Fibroblast of the aortic adventitia (primary cell): ENCODE results near the gene ST14. TPM values are rescaled to one million over a fixed set of nuclear protein-coding genes. Genes with fewer than 3 reads are reported as not detected.
"Not testable (repeated sequence)": the region's sequence is repeated elsewhere in the genome, so short reads cannot be mapped to it uniquely, and the experiment has no call there.

ENCODE experiments used
- DNase-seq: peaks from one replicate; pipeline ENCODE4 v3.0.0-alpha.2; 2010; ENCODE audit warnings: low read depth
- H3K4me3 ChIP-seq: 2 replicates; pipeline ENCODE4 v1.5.1; 2011; ENCODE audit warnings: low read depth, mild to moderate bottlenecking, control low read depth, low read length, moderate library complexity
- CTCF ChIP-seq: IDR thresholded peaks from 2 replicates; pipeline ENCODE4 v1.5.1; 2011; ENCODE audit warnings: mild to moderate bottlenecking, low read length, control low read depth, inconsistent platforms; ENCODE audit not compliant: insufficient read depth
- small RNA-seq: library from RNA; depleted of rRNA; stranded (forward); fragments of <200 nt; gene quantifications from one replicate; pipeline ENCODE3, GENCODE V24; 2012
- total RNA-seq: library from RNA; depleted of rRNA; stranded (reverse); fragments of >200 nt; gene quantifications from 2 replicates; pipeline ENCODE4 v1.2.3, GENCODE V29; 2012; ENCODE audit warnings: low replicate concordance

Gene ST14
- total RNA-seq, 1 donor: 0.09 TPM

GRCh38 chr11:130244848-130245247 lies 85.3 kb downstream of the ST14 start:
- no peak overlapping the region for H3K4me3 ChIP-seq
- DNase-seq: no peak
- TF ChIP-seq CTCF: no peak

DNA sequence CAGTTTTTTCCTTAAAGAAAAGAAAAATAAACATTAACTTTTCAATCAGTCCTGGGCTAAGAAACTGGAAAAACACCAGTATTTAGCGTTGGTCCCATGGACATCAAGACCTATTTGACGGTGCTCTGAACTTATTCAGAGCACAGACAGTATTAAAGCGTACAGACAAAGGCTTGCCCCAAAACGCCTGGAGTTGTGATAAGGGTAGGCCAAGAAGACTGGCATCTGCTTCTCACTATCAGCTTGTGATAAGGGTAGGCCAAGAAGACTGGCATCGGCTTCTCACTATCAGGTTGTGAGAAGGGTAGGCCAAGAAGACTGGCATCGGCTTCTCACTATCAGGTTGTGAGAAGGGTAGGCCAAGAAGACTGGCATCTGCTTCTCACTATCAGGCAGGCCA lies 85.8 kb downstream of the ST14 start:
- not testable (repeated sequence) for H3K4me3 ChIP-seq, DNase-seq

GRCh38 chr11:130246270-130246669 lies 86.7 kb downstream of the ST14 start:
- no peak overlapping the region for H3K4me3 ChIP-seq
- DNase-seq: no peak

GRCh38 chr11:130246738-130247137 lies 87.2 kb downstream of the ST14 start:
- H3K4me3 ChIP-seq: no peak overlapping the region
- TF ChIP-seq CTCF: no peak
- peak; percentile 45 for DNase-seq

More at GRCh38 chr11:130246270-130246669, 86.7 kb downstream of the ST14 start:
- TF ChIP-seq CTCF: no peak

DNA sequence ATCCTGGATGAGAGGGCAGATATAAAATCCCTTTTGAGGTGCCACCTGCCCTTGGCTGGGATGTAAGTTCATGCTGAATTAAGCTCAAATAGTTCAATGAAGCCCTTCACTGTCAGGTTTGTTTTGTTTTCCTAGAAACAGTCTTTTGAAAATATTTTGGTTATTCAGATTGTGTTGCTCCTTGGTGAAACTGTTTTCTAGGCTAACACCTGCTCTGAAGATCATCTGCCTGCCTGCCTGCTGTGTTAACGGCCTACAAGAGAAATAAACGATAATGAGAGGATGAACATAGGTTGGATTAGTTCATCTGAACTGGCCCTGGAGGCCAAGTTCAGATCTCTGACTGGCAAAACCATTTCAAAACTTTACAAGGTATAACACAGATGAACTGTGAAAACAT lies 87.7 kb downstream of the ST14 start:
- H3K4me3 ChIP-seq: no peak overlapping the region
- no peak for DNase-seq
- no peak for TF ChIP-seq CTCF

DNA sequence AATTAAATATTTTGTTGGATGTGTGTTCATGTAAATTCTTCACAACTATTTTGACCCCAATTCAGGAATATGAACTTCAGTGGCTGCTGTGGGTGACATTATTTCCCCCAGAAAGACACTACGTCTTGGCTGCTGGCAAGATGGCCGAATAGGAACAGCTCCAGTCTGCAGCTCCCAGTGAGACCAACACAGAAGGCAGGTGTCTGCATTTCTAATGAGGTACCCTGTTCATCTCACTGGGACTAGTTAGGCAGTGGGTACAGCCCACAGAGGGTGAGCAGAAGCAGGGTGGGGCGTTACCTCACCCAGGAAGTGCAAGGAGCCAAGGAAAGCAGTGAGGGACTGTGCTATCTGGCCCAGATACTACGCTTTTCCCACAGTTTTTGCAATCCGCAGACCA lies 89.8 kb downstream of the ST14 start:
- no peak overlapping the region for H3K4me3 ChIP-seq
- no peak for TF ChIP-seq CTCF
- DNase-seq: no peak

DNA sequence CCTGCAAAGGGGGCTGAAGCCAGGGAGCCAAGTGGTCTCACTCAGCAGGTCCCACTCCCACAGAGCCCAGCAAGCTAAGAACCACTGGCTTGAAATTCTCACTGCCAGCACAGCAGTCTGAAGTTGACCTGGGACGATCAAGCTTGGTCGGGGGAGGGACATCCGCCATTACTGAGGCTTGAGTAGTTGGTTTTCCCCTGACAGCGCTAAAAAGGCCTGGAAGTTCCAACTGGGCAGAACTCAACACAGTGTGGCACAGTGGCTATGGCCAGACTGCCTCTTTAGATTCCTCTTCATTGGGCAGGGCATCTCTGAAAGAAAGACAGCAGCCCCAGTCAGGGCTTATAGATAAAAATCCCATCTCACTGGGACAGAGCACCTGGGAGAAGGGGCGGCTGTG lies 90.3 kb downstream of the ST14 start:
- DNase-seq, H3K4me3 ChIP-seq: not testable (repeated sequence)

DNA sequence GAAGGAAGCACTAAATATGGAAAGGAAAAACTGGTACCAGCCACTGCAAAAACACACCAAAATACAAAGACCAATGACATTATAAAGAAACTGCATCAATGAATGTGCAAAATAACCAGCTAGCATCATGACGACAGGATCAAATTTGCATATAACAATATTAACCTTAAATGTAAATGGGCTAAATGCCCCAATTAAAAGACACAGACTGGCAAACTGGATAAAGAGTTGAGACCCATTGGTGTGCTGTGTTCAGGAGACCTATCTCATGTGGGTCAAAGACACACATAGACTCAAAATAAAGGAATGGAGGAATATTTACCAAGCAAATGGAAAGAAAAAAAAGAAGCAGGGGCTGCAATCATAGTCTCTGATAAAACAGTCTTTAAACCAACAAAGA lies 92.2 kb downstream of the ST14 start:
- not testable (repeated sequence) for H3K4me3 ChIP-seq, DNase-seq

Small RNA genes lying within 50 kb of the gene (small RNA-seq; reads per million reads assigned to genes)
- gene RF00015: not detected

Other genes with a start within 250 kb of the ST14 start
- gene PRDM10, start 156.9 kb upstream of the ST14 start, total RNA-seq: 5.7 and 8.0 TPM in 2 replicates
- gene APLP2, start 89.9 kb upstream of the ST14 start, total RNA-seq: 724 and 1,292 TPM in 2 replicates
- 24.8 and 45.8 TPM in 2 replicates for gene ZBTB44, start 155.1 kb downstream of the ST14 start, total RNA-seq